Coronary artery (tissue), 2 donors: ENCODE measurements around the gene CNGA3.

Experiments
- DNase-seq: peaks from one replicate; pipeline ENCODE4 v3.0.0-alpha.2; 2017; ENCODE audit warnings: low spot score
- H3K27ac ChIP-seq, 2 donors: fragments of 200-600 bp; sonication (generic); one replicate each; pipeline ENCODE4 v1.5.1; 2016 to 2019
- H3K4me3 ChIP-seq: fragments of 200-600 bp; sonication (generic); 2 replicates; pipeline ENCODE4 v1.5.1; 2016; ENCODE audit warnings: mild to moderate bottlenecking, moderate library complexity
- CTCF ChIP-seq: fragments of 200-600 bp; sonication (generic); IDR thresholded peaks from one replicate; pipeline ENCODE4 v1.5.1; 2019; ENCODE audit warnings: antibody characterized with exemption

Gene CNGA3

GRCh38 chr2:98444436-98445176, 98.3 kb downstream of the CNGA3 start, which contains the start of gene INPP4A:
Gene INPP4A (plus strand): TSS chr2:98444858. CDS start chr2:98520049, 75,191 bp downstream.
- Histone ChIP-seq H3K4me3 (peak within 1 kb of the TSS; percentile 91), H3K27ac (peak within 1 kb of the TSS; percentile 66 to 87)
- no peak for TF ChIP-seq CTCF
- DNase-seq: no peak

- peak overlapping the region; percentile 66 to 87 for H3K27ac ChIP-seq
- no peak for TF ChIP-seq CTCF
- peak overlapping the region; percentile 91 for H3K4me3 ChIP-seq
- DNase-seq: no peak
Observed at GRCh38 chr2:98445177-98445682, 99.0 kb downstream of the CNGA3 start.

- TF ChIP-seq CTCF: no peak
- DNase-seq: no peak
- H3K27ac ChIP-seq: peak overlapping the region; percentile 66 to 87
- H3K4me3 ChIP-seq: peak overlapping the region; percentile 91
Observed at GRCh38 chr2:98445683-98446581, 99.7 kb downstream of the CNGA3 start.

GRCh38 chr2:98446850-98447249, 100.6 kb downstream of the CNGA3 start:
- no peak for DNase-seq
- no peak overlapping the region for H3K27ac ChIP-seq
- TF ChIP-seq CTCF: no peak
- no peak overlapping the region for H3K4me3 ChIP-seq
